Common myeloid progenitor, CD34-positive (primary cell): Measurements from ENCODE around the gene MAPK10. TPM values are rescaled to one million over a fixed set of nuclear protein-coding genes. Genes with fewer than 3 reads are reported as not detected.

Source experiments
- CTCF ChIA-PET: fragments of 350-600 bp; sonication (Branson Sonifier 250); formaldehyde crosslinking; loops from one replicate; lab custom pipeline; 2021; ENCODE audit warnings: antibody characterized with exemption; lab: Charles Lee
- POLR2A ChIA-PET: fragments of 350-600 bp; sonication (Branson Sonifier 250); formaldehyde crosslinking; loops from one replicate; lab custom pipeline; 2021; ENCODE audit warnings: antibody characterized with exemption; lab: Charles Lee
- DNase-seq, 3 donors: peaks; one replicate each; pipeline versions ENCODE4 v3.0.0 to v3.0.0-alpha.2; 2013
- H3K27ac ChIP-seq, 2 experiments: 1 replicate in 1 of 2; 2 replicates in 1 of 2; pipeline ENCODE4 v1.7.0; 2013; ENCODE audit warnings: inconsistent platforms in 2 of 2, low read length in 2 of 2, mild to moderate bottlenecking in 2 of 2, low read depth in 1 of 2, moderate library complexity in 1 of 2; ENCODE audit not compliant: severe bottlenecking in 2 of 2, insufficient read depth in 1 of 2, poor library complexity in 1 of 2
- H3K27me3 ChIP-seq, 5 experiments: replicated peaks in 2 of 5; 1 replicate in 3 of 5; 2 replicates in 2 of 5; pipeline versions ENCODE4 v1.6.1 to v1.7.0; 2013; ENCODE audit warnings: low read length in 4 of 5, mild to moderate bottlenecking in 2 of 5, moderate library complexity in 2 of 5, inconsistent platforms in 1 of 5; ENCODE audit not compliant: insufficient read depth in 5 of 5, control insufficient read depth in 4 of 5
- H3K36me3 ChIP-seq, 4 experiments: 1 replicate in 2 of 4; 2 replicates in 2 of 4; pipeline versions ENCODE4 v1.6.1 to v1.7.0; 2013; ENCODE audit warnings: low read length in 3 of 4, control low read depth in 1 of 4, mild to moderate bottlenecking in 1 of 4; ENCODE audit not compliant: control insufficient read depth in 4 of 4, insufficient read depth in 4 of 4
- H3K4me1 ChIP-seq, 4 experiments: 1 replicate in 3 of 4; 2 replicates in 1 of 4; pipeline versions ENCODE4 v1.6.1 to v1.7.1; 2013; ENCODE audit warnings: low read length in 3 of 4, mild to moderate bottlenecking in 3 of 4, control low read depth in 1 of 4, inconsistent platforms in 1 of 4, moderate library complexity in 1 of 4; ENCODE audit not compliant: control insufficient read depth in 4 of 4, insufficient read depth in 4 of 4; ENCODE audit errors: control extremely low read depth in 1 of 4
- H3K4me3 ChIP-seq, 7 experiments: 1 replicate in 4 of 7; 2 replicates in 3 of 7; pipeline versions ENCODE4 v1.5.1 to v1.7.0; 2013; ENCODE audit warnings: mild to moderate bottlenecking in 7 of 7, low read length in 6 of 7, moderate library complexity in 6 of 7, inconsistent platforms in 2 of 7, low read depth in 2 of 7, control low read depth in 1 of 7; ENCODE audit not compliant: insufficient read depth in 4 of 7, control insufficient read depth in 1 of 7; ENCODE audit errors: extremely low read depth in 1 of 7
- H3K9me3 ChIP-seq, 5 experiments: 1 replicate in 4 of 5; 2 replicates in 1 of 5; pipeline versions ENCODE4 v1.6.1 to v1.7.1; 2013; ENCODE audit warnings: low read length in 4 of 5, mild to moderate bottlenecking in 2 of 5, inconsistent platforms in 1 of 5, low read depth in 1 of 5, moderate library complexity in 1 of 5; ENCODE audit not compliant: control insufficient read depth in 4 of 5, insufficient read depth in 2 of 5; ENCODE audit errors: control extremely low read depth in 1 of 5
- WGBS: methylation state at CpG from one replicate; pipeline ENCODE4 v1.1.5; 2013; ENCODE audit not compliant: insufficient coverage; 5-methylcytosine and 5-hydroxymethylcytosine counted together
- polyA plus RNA-seq: library from polyadenylated mRNA; unstranded; fragments of 120-200 nt; gene quantifications from one replicate; pipeline ENCODE4 v1.2.1, GENCODE V29; 2013

MAPK10 gene
- polyA plus RNA-seq: 0.36 TPM

- ChIA-PET POLR2A (no interaction called here), CTCF (no interaction called here)
- WGBS: 0% methylated on average over 12 of the region's 12 CpGs
- H3K36me3 ChIP-seq: no peaks in the 10 kb centered on the region
- no peaks in the 10 kb centered on the region for H3K9me3 ChIP-seq
- H3K4me1 ChIP-seq: peaks cover 0 to 18% (median 10%) of the 10 kb centered on the region in 4 experiments
- peak within 1 kb of the TSS; percentile 5 to 75 (median 62) for H3K4me3 ChIP-seq
- no peaks in the 10 kb centered on the region for H3K27me3 ChIP-seq
- H3K27ac ChIP-seq: peak within 1 kb of the TSS in 1 of 2 experiments; percentile 72
- DNase-seq: peak; percentile 98 to 99 (median 99)
Measured at GRCh38 chr4:86359944-86360478, at the start of gene MAPK10. Gene MAPK10 (minus strand): TSS chr4:86360053.

GRCh38 chr4:86403575-86403974 lies 43.7 kb upstream of the MAPK10 start:
- Histone ChIP-seq H3K27ac (no peak overlapping the region), H3K4me1 (no peaks in the 10 kb centered on the region), H3K4me3 (no peak overlapping the region), H3K36me3 (no peaks in the 10 kb centered on the region), H3K27me3 (no peaks in the 10 kb centered on the region), H3K9me3 (no peaks in the 10 kb centered on the region)
- WGBS: 98% methylated on average over 5 of the region's 6 CpGs
- ChIA-PET POLR2A (no interaction called here), CTCF (no interaction called here)
- no peak for DNase-seq

GRCh38 chr4:86401826-86402225 lies 42.0 kb upstream of the MAPK10 start:
- DNase-seq: no peak
- Histone ChIP-seq H3K4me3 (no peak overlapping the region), H3K36me3 (no peaks in the 10 kb centered on the region), H3K27ac (no peak overlapping the region), H3K4me1 (no peaks in the 10 kb centered on the region), H3K27me3 (no peaks in the 10 kb centered on the region), H3K9me3 (no peaks in the 10 kb centered on the region)
- ChIA-PET POLR2A (no interaction called here), CTCF (no interaction called here)
- WGBS: 100% methylated on average over 1 of the region's 2 CpGs

- no peak for DNase-seq
- Histone ChIP-seq H3K27ac (no peak overlapping the region), H3K4me3 (no peak overlapping the region), H3K27me3 (no peaks in the 10 kb centered on the region), H3K4me1 (no peaks in the 10 kb centered on the region), H3K9me3 (no peaks in the 10 kb centered on the region), H3K36me3 (no peaks in the 10 kb centered on the region)
- POLR2A ChIA-PET: no interaction called here
- WGBS: 83% methylated on average over 1 of the region's 4 CpGs
- CTCF ChIA-PET: no interaction called here
Measured at GRCh38 chr4:86400216-86400615, 40.4 kb upstream of the MAPK10 start.

- Histone ChIP-seq H3K27me3 (no peaks in the 10 kb centered on the region), H3K27ac (no peak overlapping the region), H3K4me3 (no peak overlapping the region), H3K9me3 (no peaks in the 10 kb centered on the region), H3K36me3 (no peaks in the 10 kb centered on the region), H3K4me1 (no peaks in the 10 kb centered on the region)
- ChIA-PET POLR2A (no interaction called here), CTCF (no interaction called here)
- whole genome bisulfite sequencing: no CpG with 5 or more reads among the region's 1 CpG
- no peak for DNase-seq
Measured at GRCh38 chr4:86398187-86398586, 38.3 kb upstream of the MAPK10 start.

- WGBS: 100% methylated on average over 1 of the region's 4 CpGs
- Histone ChIP-seq H3K36me3 (no peaks in the 10 kb centered on the region), H3K9me3 (no peaks in the 10 kb centered on the region), H3K27ac (no peak overlapping the region), H3K4me3 (no peak overlapping the region), H3K27me3 (no peaks in the 10 kb centered on the region), H3K4me1 (no peaks in the 10 kb centered on the region)
- CTCF ChIA-PET: interaction anchor here (1.3 kb wide), 1 partner anchor 24 kb away, joined by 3 read pairs; no protein-coding TSS in a partner anchor
- POLR2A ChIA-PET: interaction anchor here (0.6 kb wide), 1 partner anchor 49 kb away, joined by 3 read pairs; no protein-coding TSS in a partner anchor
- no peak for DNase-seq
Measured at GRCh38 chr4:86393749-86394148, 33.9 kb upstream of the MAPK10 start.

GRCh38 chr4:86389664-86390063 lies 29.8 kb upstream of the MAPK10 start:
- ChIA-PET CTCF (no interaction called here), POLR2A (no interaction called here)
- no peak overlapping the region for H3K27ac ChIP-seq
- no peaks in the 10 kb centered on the region for H3K36me3 ChIP-seq
- peaks cover 0 to 7% (median 4%) of the 10 kb centered on the region in 4 experiments for H3K4me1 ChIP-seq
- WGBS: no CpG with 5 or more reads among the region's 1 CpG
- DNase-seq: no peak
- H3K9me3 ChIP-seq: no peaks in the 10 kb centered on the region
- no peaks in the 10 kb centered on the region for H3K27me3 ChIP-seq
- no peak overlapping the region for H3K4me3 ChIP-seq
